Transverse colon (tissue), 4 donors: ENCODE results near the gene PLEKHJ1. TPM values are rescaled to one million over a fixed set of nuclear protein-coding genes. Genes with fewer than 3 reads are reported as not detected.

Experiments used
- DNase-seq: peaks from one replicate; pipeline ENCODE4 v3.0.0-alpha.2; 2019
- H3K27ac ChIP-seq, 4 donors: fragments of 200-600 bp; sonication (generic); 2 replicates each; pipeline ENCODE4 v1.5.1; 2016 to 2018; ENCODE audit warnings: inconsistent platforms in 4 of 4
- H3K27me3 ChIP-seq: fragments of 200-600 bp; sonication (generic); 2 replicates; pipeline ENCODE4 v1.5.1; 2017; ENCODE audit warnings: inconsistent platforms
- H3K36me3 ChIP-seq, 4 donors: fragments of 200-600 bp; sonication (generic); 2 replicates each; pipeline ENCODE4 v1.5.1; 2017 to 2019; ENCODE audit warnings: inconsistent platforms in 4 of 4
- H3K4me1 ChIP-seq, 4 donors: fragments of 200-600 bp; sonication (generic); 2 replicates each; pipeline ENCODE4 v1.5.1; 2017 to 2020; ENCODE audit warnings: inconsistent platforms in 4 of 4
- H3K4me3 ChIP-seq, 4 donors: fragments of 200-600 bp; sonication (generic); 1 replicate in 1 of 4; 2 replicates in 3 of 4; pipeline versions ENCODE4 v1.5.1 to v1.6.1; 2017 to 2019; ENCODE audit warnings: inconsistent platforms in 4 of 4
- H3K9me3 ChIP-seq, 2 donors: fragments of 200-600 bp; sonication (generic); 2 replicates each; pipeline ENCODE4 v1.5.1; 2017 to 2019; ENCODE audit warnings: inconsistent platforms in 2 of 2
- CTCF ChIP-seq, 5 experiments: fragments of 200-600 bp in 3 of 5; fragments of 450-650 bp in 2 of 5; sonication (generic) in 3 of 5; IDR thresholded peaks; 1 replicate in 2 of 5; 2 replicates in 3 of 5; pipeline ENCODE4 v1.5.1; 2016 to 2017; ENCODE audit warnings: antibody characterized with exemption in 5 of 5, inconsistent platforms in 3 of 5, mild to moderate bottlenecking in 2 of 5, moderate library complexity in 1 of 5
- EP300 ChIP-seq: sonication (generic); formaldehyde crosslinking; IDR thresholded peaks from one replicate; pipeline ENCODE4 v1.6.1; 2017; ENCODE audit warnings: antibody characterized with exemption, low read depth
- POLR2A ChIP-seq: fragments of 450-650 bp; IDR thresholded peaks from one replicate; pipeline ENCODE4 v1.6.1; 2016; ENCODE audit warnings: antibody characterized with exemption, mild to moderate bottlenecking, moderate library complexity
- POLR2AphosphoS5 ChIP-seq, 3 donors: sonication (generic); formaldehyde crosslinking; IDR thresholded peaks; one replicate each; pipeline ENCODE4 v1.6.1; 2016; ENCODE audit warnings: antibody characterized with exemption in 3 of 3
- WGBS, 2 donors: methylation state at CpG; one replicate each; pipeline ENCODE4 v1.1.5; 2018; ENCODE audit warnings: low coverage in 1 of 2; 5-methylcytosine and 5-hydroxymethylcytosine counted together
- in situ Hi-C, 4 donors: fragments of 200-750 bp; cut with MboI; loops; one replicate each; pipeline versions ENCODE4 v1.15.0 to v1.15.1; 2017; ENCODE audit warnings: low sequenced_read_pairs in 3 of 4, low pct_ligation_motif_present in 1 of 4, low pct_unique_long_range_greater_than_20kb in 1 of 4
- intact Hi-C: fragments of 100-400 bp; cut with DNase I; formaldehyde crosslinking; loops from one replicate; pipeline ENCODE4 v1.15.1; 2023; ENCODE audit warnings: low total_unique reads
- total RNA-seq, 4 donors: library from RNA; depleted of rRNA; stranded (reverse); fragments of >200 nt; gene quantifications; one replicate each; pipeline ENCODE4 v1.1.0, GENCODE V29; 2016

PLEKHJ1 gene
- total RNA-seq, 4 donors from 2014 or later: 184 to 332 (median 254) TPM

GRCh38 chr19:2274931-2275535, 38.9 kb upstream of the PLEKHJ1 start:
- in situ Hi-C loops (loop anchor here in 3 of 4 donors (25.0 kb wide), 2 partner anchors 112 to 113 kb away; partner anchors contain the start of genes AP3D1 (in 1 of the 3) and DOT1L (in 1 of the 3)), intact Hi-C loops (loop anchor here (5.0 kb wide), 1 partner anchor 113 kb away; the partner anchor contains the start of gene DOT1L)
- Histone ChIP-seq H3K27me3 (no peaks in the 10 kb centered on the region), H3K4me3 (no peak overlapping the region), H3K4me1 (peaks cover 38 to 69% (median 55%) of the 10 kb centered on the region in 4 donors), H3K36me3 (peaks cover 0 to 12% (median 5%) of the 10 kb centered on the region in 4 donors), H3K9me3 (no peaks in the 10 kb centered on the region), H3K27ac (peak overlapping the region; percentile 53 to 69 (median 62))
- peak; percentile 80 for DNase-seq
- WGBS, 2 donors: 51% methylated on average over 15 of the region's 16 CpGs; no CpG with 5 or more reads in 1 of the 2 donors
- TF ChIP-seq CTCF (IDR thresholded peaks at IDR 0.05) (peak; percentile 51 to 79 (median 64)), POLR2A (no peak), POLR2AphosphoS5 (IDR thresholded peaks at IDR 0.05) (peak in 2 of 3 donors; percentile 11 to 27)

DNA sequence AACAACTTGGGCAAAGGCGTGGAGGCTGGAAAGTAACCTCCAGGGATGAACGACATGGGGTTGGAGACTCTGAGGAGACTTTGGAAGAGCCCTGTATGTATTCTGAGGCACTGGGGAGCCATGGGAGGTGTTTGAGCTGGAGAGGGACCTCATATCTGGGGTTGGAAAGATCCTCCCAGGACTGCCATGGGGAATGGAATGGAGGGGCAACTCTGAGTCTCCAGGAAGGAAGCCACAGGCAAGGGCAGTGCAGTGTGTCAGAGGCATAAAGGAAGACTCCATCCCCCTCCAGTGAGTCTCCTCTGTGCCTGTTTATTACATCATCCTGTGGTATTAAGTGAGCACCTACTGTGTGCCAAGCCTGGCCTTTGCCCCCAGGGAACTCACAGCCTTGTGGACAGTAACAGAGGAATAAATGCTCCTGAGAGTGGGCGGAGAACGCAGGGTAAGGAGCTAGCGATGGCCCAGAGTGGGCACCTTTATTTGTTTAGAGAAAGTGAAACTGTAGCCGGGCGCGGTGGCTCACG, 38.1 kb upstream of the PLEKHJ1 start:
- 67 to 70% methylated on average over 2 to 9 of the region's 9 CpGs for WGBS, 2 donors
- peak overlapping the region in 1 of 4 donors; percentile 92 for H3K4me3 ChIP-seq
- TF ChIP-seq POLR2A: no peak
- TF ChIP-seq CTCF (IDR thresholded peaks at IDR 0.05): no peak
- no peak for DNase-seq
- intact Hi-C loops (loop anchor here (5.0 kb wide), 1 partner anchor 112 kb away; the partner anchor contains the start of gene DOT1L), in situ Hi-C loops (loop anchor here in 1 of 4 donors (25.0 kb wide), 1 partner anchor 112 kb away; the partner anchor contains the start of genes AP3D1 and DOT1L)
- H3K4me1 ChIP-seq: peaks cover 38 to 69% (median 55%) of the 10 kb centered on the region in 4 donors
- peaks cover 0 to 12% (median 5%) of the 10 kb centered on the region in 4 donors for H3K36me3 ChIP-seq
- no peaks in the 10 kb centered on the region for H3K9me3 ChIP-seq
- H3K27me3 ChIP-seq: no peaks in the 10 kb centered on the region
- peak overlapping the region; percentile 97 to 99 (median 99) for H3K27ac ChIP-seq

DNA sequence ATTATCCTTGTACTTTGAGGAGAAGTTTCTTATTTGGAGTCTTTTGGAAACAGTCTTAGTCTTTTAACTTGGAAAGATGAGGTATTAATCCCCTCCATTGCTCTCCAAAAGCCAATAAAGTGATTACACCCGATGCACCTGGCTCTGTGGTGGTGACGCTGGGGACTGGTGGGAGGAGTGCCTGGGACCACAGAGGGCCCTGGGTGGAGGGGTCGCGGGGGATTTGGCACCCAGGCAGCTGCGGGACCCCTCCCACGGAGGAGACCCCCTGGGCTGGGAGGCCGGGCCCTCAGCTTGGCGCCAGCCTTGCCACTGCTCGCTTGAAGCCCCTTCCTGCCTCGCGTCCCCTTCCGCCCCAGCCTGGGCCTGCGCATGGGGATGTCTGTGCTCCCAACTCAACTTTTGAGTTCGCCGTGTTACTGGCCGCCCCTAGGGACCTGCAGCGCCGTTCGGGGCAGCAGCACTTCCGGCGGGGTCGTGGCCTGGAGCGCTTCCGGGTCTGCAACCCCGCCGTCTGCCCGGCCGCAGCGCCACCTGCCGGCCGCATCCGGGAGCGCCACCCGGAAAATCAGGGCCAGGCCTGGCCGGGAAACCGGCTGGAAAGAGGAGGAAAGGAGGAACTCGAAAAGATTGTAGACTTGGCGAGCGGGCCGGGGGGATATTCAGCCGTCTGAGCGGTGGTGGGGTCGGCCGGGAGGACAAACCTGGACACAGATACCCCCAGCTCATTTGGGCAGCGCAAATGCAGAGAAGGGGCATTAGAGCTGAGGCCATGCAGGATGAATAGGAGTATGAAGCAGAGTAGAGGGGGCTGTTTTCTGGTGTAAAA, 37.4 kb upstream of the PLEKHJ1 start:
- in situ Hi-C loops (loop anchor here in 1 of 4 donors (25.0 kb wide), 1 partner anchor 111 kb away; the partner anchor contains the start of genes AP3D1 and DOT1L), intact Hi-C loops (loop anchor here (1.0 to 5.0 kb wide), 3 partner anchors 33 to 111 kb away; partner anchors contain the start of genes DOT1L, PLEKHJ1 and SF3A2)
- H3K27me3 ChIP-seq: no peaks in the 10 kb centered on the region
- DNase-seq: peak; percentile 85
- H3K4me3 ChIP-seq: peak overlapping the region in 1 of 4 donors; percentile 92
- H3K4me1 ChIP-seq: peaks cover 41 to 70% (median 55%) of the 10 kb centered on the region in 4 donors
- no peaks in the 10 kb centered on the region for H3K9me3 ChIP-seq
- TF ChIP-seq POLR2A: no peak
- TF ChIP-seq CTCF (IDR thresholded peaks at IDR 0.05): peak; percentile 98 to 99 (median 99)
- no peak for TF ChIP-seq EP300
- peak in 2 of 3 donors; percentile 53 to 64 for TF ChIP-seq POLR2AphosphoS5 (IDR thresholded peaks at IDR 0.05)
- H3K27ac ChIP-seq: peak overlapping the region; percentile 97 to 99 (median 99)
- peaks cover 0 to 12% (median 5%) of the 10 kb centered on the region in 4 donors for H3K36me3 ChIP-seq
- 8 to 17% methylated on average over 11 to 42 of the region's 45 CpGs for WGBS, 2 donors
